HT-29 (cell line): Measurements from ENCODE around the gene SLC25A21. TPM values are rescaled to one million over a fixed set of nuclear protein-coding genes. Genes with fewer than 3 reads are reported as not detected.
A peak's percentile ranks its signal among the peaks of the same experiment; 100 is the strongest.
"Not testable (repeated sequence)": the region's sequence is repeated elsewhere in the genome, so short reads cannot be mapped to it uniquely, and the experiment has no call there.

ENCODE experiments used
- DNase-seq: peaks from one replicate; pipeline ENCODE4 v3.0.0-alpha.2; 2015; ENCODE audit warnings: low spot score
- total RNA-seq: library from RNA; depleted of rRNA; stranded (reverse); fragments of >200 nt; shearing (Covaris generic); gene quantifications from 2 replicates; pipeline ENCODE4 v1.2.3, GENCODE V29; 2014

Gene SLC25A21
- total RNA-seq, 1 experiment from 2014 or later, result not detected

DNA sequence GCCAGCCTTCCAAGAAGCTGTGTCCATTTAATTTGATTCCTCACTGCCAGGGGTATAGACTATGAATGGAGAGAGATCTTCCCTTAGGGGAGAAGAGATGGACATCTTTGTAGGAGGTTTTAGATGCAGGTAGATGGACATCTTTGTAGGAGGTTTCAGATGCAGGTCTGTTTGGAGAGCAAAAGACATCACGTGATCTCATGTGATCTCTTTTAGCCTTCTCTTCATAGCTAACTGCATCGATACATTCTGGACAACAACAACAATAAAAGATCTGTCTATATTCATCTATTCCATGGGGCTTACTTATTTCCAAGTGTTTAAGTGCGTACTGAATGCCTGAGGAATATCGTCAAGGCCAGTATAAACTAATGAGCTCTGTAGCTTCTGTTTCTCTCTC is 347.6 kb downstream of the SLC25A21 start:
- no peak for DNase-seq

DNA sequence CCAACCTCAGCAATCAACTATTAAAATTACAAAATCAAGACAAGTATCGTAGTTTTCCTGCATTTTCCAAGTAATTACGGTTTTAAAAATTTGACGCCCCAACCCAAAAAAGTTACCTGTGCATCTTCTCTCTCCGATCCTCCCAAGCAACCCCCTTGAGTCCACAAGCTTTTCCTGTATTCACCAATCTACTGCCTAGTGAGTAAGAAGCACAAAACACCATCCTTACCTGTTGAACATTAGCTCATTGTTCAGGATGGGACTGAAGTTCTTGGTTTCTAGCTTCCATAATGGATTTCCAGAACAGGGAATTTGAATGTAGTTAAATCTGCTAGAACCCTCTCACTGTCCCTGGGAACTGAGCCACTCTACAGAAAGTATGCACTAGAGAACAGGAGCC is 348.8 kb downstream of the SLC25A21 start:
- DNase-seq, result no peak

DNA sequence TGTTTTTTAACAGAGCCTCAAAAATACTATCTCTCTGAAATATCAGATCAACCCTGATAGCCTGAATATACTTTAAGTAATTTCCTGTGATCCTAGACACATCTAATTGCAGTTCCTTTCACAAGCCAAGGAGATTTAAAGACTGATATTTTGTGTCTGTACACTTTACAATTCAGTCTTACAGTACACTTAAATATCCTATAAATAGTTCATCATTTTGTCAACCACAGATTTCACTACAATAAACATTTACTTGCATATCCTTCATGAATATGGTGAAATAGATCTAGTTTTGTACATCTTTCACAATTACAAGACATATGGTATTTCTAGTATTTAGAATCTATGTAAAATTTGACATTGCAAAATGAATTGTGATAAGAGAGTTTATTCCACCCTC is 349.7 kb downstream of the SLC25A21 start:
- no peak for DNase-seq

DNA sequence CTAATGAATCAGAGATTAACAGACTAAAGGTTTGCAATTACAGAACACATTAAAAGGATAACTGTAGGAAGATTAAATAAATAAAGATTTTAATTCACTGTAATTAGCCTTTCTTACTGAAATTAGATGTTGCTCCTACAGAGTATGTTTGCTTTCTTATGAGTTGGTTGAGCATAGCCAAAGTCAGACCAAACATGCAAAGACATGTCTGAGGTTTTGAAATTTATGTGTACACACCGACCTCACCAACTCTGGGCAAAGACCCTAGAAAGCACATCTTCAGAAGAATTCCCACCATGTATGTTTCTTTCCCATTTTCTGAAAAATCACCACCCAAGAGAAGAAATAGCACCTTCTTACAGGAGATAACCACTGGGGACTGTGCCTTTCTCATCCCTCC is 351.5 kb downstream of the SLC25A21 start:
- DNase-seq, result no peak

DNA sequence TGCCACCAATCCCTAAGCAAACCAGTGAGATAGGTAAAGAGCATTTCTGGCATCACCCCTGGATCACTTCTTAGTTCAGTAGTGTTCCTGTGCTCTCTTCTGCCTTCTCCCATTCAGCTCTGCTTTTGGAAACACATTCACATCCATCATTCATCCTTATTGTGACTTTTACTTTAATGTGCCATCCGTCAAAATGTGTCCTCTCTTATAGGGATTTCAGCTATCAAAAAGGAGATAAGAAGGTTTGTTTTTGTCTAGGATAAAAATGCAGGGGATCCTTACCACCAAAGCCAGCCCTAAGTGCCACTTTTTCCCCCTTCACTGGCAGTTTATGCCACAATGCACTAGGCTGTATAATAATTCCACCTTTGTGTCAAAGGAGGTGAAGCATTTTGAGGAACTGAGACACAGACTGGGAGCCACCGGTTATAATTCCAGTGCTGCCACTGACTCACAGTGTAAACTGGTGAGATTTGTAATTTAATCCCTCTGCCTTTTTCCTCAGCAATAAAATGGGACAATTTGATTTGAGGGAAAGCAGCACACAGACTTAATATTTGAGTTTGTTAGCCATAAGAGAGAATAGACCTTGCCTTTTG is 352.2 kb downstream of the SLC25A21 start:
- DNase-seq, result no peak

DNA sequence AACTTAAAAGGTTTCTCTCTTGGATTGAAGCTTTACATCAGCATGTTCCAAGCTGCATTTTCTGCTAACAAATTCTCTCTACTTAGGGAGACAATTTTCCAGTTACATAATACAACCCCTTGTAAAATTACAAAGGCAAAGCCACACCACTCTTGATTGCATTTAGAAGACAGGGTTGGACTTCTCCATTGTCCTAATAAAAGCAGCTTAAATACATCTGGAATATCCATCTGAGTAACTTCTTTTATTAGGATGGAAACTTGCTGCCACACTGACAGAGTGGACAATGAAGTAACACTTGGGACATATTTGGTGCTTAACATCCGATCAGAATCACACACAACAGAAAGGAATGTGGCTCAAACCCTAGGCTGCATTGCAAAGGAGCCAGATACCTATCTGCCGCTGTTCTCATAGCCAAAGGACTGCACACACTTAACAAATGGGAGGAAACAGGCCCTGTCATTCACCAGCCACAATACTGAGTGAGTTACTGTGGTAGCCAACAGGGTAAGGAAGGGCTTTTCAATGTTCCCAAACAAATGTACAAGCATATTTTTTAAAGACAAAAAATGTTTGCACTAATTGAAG is 353.5 kb downstream of the SLC25A21 start:
- no peak for DNase-seq

DNA sequence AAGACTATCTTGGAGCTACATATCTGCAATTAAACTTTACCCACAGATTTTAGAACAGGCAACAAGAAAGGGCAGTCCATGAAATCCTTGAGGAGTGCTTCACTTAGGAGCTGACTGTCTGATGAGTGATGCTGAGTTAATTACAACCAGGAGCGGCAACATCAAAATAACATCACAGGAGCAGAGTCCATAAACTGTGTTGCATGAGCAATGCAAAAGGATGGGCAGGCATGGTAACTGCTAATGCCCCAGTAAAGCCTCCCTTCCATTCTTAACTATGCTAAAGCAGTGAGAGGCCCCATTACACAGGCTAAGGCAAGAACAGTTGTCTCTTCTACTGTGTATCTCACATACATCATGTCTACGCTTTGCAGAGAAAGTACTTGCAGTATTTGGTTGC is 354.2 kb downstream of the SLC25A21 start:
- DNase-seq, result no peak

DNA sequence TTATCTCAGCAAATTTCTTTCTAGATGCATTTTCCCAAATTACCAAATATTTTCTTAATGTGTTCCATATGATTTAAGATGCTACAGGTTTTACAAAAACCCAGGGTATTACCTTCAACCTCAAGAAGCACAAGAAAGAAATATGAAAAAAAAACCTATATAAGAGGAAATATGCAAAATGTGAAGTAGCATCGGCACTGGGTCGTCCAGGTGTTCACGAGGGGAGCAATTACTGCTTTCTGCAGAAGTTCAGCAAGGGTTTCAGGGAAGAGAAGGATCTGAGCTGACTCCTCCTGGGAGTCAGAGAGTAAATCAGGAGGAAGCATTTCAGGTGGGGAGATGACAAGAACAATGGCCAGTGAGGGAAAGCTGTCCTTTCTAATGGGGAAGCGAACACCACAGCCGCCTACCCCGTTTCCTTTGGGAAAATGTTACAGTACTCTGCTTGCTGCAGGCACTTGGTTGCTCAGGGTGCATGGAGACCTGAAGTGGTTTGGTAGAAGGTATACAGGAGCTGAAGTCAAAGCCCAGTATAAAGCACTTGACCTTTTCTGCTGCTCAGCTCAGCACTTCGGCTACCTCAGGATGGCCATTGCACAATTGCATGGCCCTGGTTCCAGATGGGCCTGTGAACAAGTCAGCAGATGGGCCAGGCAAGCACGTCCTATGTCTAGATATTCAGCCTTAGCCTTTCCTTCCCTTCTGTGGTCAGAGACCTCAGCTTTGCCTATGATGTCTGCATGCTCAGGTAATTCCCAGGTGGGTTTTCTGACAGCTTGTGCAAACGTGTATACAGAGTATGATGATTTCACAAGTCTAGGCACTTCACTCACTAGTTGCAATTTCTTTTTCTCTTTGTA is 355.1 kb downstream of the SLC25A21 start:
- DNase-seq, result no peak

DNA sequence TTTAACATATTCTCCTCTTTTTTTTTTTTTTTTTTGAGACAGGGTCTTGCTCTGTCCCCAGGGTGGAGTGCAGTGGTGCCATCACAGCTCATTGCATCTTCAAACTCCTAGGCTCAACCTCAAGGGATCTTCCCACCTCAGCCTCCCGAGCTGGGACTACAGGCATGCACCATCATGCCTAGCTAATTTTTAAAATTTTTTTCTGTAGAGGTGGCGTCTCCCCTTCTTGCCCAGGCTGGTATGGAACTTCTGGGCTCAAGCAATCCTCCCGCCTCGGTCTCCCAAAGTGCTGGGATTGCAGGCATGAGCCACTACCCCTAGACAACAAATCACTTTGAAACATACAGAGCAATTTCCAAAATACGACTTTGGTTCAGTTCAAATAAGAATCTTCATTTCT is 355.9 kb downstream of the SLC25A21 start:
- no peak for DNase-seq

DNA sequence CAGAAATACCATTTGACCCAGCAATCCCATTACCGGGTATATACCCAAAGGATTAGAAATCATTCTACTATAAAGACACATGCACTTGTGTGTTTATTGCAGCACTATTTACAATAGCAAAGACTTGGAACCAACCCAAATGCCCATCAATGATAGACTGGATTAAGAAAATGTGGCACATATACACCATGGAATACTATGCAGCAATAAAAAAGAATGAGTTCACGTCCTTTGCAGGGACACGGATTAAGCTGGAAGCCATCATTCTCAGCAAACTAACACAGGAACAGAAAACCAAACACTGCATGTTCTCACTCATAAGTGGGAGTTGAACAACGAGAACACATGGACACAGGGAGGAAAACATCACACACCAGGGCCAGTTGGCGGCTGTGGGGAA is 357.6 kb downstream of the SLC25A21 start:
- DNase-seq, result not testable (repeated sequence)

DNA sequence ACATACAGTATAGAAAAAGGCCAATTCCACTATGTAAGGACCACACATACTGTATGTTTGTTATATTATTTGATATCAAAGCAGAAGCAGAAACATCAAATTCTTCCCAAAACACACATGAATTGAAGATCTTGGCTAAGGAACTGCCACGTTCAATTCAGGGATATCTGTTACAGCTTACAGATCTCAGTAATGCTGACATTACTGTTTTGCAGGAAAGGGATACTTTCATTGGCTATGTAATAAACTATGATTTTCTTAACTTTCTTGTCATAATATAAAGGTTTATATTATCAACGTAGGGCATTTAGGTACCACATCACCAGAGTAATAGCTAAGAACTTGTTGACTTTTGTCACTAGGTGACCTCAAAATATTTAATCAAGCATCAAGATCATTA is 362.2 kb downstream of the SLC25A21 start:
- no peak for DNase-seq

DNA sequence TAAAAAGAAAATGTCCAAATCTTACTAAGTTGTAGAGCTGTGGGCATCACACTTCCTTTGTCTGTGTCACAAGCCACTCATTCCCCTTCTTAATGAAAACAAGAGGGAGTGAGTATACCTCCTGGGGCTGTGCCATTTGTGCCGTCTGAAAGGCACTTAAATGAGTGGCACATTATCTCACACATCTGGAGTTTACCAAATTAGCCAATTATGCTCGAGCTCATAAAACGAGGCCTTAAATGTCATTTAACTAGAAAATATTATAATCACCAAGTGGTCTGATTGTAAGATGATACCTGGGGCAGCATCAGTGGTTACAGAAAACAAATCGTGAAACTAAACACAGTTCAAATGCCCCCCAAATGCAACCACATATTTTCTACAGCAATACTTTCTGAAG is 364.7 kb downstream of the SLC25A21 start:
- no peak for DNase-seq

DNA sequence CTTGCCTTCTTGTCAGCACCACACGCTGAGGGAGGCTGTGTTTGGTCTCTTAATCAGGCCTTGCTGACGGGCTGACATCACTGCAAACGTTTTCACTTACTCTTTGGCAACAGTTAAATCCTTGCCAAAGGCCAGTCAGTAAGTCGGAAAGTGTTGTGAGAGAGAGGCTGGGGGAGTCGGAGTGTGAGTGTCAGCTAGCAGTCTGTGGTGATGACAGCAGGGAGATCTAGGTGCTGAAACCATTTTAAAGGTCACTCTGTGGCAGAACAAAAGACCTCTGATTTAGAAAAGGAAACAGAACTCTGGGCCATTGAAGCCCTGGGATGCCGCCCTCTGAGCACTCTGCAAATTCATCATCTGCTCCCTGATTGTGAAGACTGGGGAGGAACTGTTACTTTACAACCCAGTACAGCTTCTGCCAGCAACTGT is 367.3 kb downstream of the SLC25A21 start:
- no peak for DNase-seq

DNA sequence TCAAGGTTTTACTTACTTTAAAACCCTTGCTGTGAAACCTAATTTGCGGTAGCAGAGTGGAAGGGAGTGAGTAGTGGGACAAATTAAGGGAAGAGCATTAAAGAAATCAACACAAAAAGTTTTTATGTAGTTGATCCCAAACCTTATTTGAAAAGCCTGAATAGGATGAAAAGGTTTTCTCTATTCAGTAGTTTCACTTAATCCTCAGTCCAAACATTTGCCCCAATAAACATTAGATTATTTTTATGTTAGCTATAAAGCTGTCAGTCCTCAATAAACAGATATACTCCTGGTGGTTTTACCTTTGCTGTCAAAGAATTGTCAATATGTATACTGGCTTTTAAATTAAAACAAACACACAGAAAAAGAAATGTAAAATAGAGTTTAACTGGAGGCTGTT is 374.8 kb downstream of the SLC25A21 start:
- no peak for DNase-seq

DNA sequence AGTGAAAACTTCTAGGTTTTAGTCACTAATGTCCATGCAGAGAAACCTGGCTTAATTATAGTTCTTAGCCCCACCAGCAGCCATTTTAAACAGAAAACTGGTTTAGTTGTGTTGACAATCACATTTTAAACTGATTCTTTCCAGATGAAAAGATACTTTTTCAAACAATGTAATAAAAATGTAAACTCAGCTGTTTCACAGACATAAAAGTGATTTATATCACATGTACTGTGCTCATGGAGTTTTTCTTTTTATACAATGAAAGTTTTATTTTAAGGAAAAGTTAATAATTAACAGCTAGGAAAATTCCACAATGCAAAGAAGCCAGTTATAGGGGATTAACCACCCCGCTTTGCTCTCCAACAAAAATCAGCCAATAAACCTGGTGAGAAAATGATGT is 381.0 kb downstream of the SLC25A21 start:
- peak; percentile 23 for DNase-seq

DNA sequence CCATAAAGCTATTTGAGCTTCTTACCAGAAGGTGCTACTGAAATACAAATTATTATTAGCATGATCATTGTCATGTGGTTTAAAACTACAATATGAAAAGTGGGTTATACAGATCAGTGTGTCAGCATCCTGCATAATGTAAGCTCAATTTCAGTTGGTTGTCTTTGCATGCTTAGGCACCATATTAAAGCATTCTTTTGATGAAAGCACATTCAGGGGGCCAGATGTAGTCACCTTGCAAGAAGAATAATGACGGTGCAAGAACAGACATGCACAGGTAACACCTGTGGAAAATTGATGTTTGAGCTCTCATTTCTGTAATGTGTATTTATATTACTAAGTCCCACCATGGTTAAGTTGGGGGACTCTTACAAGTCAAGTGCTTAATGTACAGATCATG is 386.9 kb downstream of the SLC25A21 start:
- no peak for DNase-seq

DNA sequence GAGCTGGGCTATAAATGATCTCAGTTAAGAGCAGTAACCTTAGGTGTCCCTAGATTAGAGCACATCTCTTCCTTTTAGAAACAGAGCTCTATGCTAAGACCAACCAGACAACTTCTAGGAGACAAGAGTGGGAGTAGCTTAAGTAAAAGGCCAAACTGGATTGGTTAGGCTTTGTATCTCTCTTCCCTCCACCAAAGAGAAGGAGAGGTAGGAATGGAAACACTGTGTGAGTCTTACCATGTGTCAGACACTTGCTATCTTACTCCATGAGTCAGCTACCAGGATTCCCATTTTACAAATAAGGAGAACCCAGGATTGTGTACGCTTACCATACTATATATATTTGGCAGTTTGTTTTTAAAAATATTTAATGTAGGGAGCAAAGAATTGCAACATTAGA is 387.9 kb downstream of the SLC25A21 start:
- no peak for DNase-seq

DNA sequence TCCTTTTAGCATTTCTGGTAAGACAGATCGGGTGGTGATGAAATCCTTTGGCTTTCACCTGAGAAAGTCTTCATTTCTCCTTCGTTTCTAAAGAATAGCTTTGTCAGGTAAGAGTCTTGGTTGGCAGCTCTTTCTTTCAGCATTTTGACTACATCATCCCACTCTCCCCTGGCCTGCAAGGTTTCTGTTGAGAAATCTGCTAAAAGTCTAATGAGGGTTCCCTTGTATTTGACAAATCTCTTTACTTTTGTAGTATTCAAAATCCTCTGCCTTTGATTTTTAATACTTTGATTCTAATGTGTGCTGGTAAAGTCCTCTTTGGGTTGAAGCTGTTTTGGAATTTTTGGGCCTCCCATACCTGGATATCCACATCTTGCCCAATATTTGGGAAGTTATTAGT is 390.5 kb downstream of the SLC25A21 start:
- DNase-seq, result no peak

DNA sequence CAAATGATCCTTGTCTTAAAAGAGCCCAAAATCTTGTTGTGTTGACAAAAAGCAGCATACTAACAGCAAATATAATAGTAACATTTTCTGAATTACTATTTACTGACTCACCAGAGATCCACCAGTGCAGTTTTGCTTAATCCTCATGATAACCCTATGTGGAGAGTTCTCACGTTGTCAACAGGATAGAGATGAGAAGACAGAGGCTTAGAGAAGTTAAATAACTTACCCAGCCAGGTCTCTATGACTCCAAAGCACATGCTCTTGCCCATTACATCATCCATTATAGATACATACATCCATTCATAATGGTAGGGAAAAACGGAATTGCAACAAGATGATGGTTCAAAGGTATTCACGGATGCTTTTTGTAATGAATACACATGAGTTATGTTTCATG is 398.8 kb downstream of the SLC25A21 start:
- DNase-seq, result no peak

DNA sequence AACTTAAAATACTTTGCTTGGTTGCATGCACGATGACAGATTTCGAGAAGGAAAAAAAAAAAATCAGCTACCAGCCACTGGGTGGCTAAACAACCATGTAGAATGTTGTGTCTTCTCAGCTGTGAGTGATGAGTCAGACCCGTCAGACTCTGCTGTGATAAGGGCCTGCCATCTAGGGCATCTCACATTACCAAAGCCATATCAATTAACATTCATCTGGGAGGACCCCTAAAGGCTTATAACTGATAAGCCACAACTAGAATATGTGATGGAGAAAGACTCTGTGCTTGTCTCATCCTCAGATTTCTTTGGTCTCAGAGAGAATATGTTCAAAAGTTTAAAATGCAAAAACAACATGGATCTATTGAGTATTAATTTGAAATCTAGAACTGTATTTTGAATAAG is 399.3 kb downstream of the SLC25A21 start:
- DNase-seq, result peak; percentile 29

DNA sequence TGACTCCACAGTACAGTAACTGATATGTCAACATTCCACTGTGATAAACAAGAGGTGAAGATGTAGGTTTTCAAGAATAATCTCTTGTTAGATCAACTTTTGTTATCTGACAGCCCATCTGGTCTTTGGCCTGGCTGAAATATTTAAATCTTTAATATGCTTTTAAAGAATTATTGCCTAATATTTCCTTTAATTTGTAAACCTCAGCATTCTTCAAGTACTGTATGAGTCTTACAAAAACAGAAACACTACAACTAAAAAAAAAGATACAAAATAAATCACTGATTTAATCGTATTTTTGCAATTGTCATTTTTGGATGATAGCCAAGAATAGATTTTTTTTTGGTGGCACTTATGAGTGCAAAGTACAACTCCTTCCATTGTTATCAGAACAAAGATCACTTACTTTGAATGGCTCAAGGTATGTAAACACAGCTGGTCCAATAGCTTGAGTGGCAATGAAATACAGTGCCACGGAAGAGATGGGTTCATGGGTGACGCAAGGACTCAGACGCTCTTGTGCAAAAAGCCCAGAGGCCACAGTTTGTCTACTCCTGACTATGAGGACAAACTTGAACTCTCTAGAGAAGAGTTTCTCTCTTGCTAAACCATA is 401.3 kb downstream of the SLC25A21 start:
- DNase-seq, result peak; percentile 62

DNA sequence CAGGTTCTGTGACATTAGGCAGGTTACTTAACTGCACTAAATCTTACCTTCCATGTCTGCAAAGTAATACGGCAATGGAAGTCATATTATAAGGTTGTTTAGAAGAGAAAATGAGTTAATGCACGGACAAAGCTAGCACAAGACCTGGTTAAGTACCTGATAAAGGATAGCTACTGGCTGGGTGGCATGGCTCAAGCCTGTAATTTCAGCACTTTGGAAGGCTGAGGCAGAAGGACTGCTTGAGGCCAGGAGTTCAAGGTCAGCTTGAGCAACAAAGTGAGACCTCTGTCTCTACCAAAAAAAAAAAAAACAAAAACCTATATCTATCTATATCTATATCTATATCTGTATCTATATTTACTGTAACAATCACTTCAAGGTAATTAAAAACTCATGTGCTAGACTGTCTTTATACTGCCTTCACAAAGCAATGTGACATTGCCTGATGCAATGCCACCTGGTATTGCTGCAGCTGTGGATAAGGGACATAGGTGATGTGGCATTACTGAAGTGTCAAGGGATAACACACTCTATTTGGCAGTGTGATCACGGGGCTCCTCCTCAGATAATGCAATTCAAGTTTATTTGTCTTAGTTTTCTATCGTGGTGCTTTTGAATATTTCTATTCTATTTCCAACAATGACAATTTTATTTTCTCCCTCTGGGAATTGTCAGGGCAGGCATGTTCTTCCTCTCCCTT is 403.6 kb downstream of the SLC25A21 start:
- DNase-seq, result no peak
